Activated CD4-positive, alpha-beta T cell treated with anti-CD3 and anti-CD28 coated beads, Interleukin-2, amount 10 ng/mL, durations not matched to agents 7 days and 5 days (primary cell): Measurements from ENCODE around the gene PRELID1. TPM values are rescaled to one million over a fixed set of nuclear protein-coding genes. Genes with fewer than 3 reads are reported as not detected.
"Not testable (repeated sequence)": the region's sequence is repeated elsewhere in the genome, so short reads cannot be mapped to it uniquely, and the experiment has no call there.

ENCODE experiments used
- CTCF ChIA-PET: fragments of 350-600 bp; sonication (Branson Sonifier 250); formaldehyde crosslinking; loops from one replicate; lab custom pipeline; 2021; ENCODE audit warnings: antibody characterized with exemption; lab: Charles Lee
- POLR2A ChIA-PET: fragments of 350-600 bp; sonication (Branson Sonifier 250); formaldehyde crosslinking; loops from one replicate; lab custom pipeline; 2021; ENCODE audit warnings: antibody characterized with exemption; lab: Charles Lee
- DNase-seq: peaks from one replicate; pipeline ENCODE4 v3.0.0-alpha.2; 2020
- H3K27ac Mint-ChIP-seq: one replicate; pipeline ENCODE4 v1.8.0; 2021; ENCODE audit warnings: mild to moderate bottlenecking, moderate library complexity, mixed read lengths
- H3K27me3 Mint-ChIP-seq: one replicate; pipeline ENCODE4 v1.8.0; 2021; ENCODE audit warnings: mixed read lengths
- H3K36me3 Mint-ChIP-seq: one replicate; pipeline ENCODE4 v1.8.0; 2021; ENCODE audit warnings: low read depth, mixed read lengths
- H3K4me1 Mint-ChIP-seq: one replicate; pipeline ENCODE4 v1.8.0; 2021; ENCODE audit warnings: mixed read lengths
- H3K4me3 Mint-ChIP-seq: one replicate; pipeline ENCODE4 v1.8.0; 2021; ENCODE audit warnings: mild to moderate bottlenecking, moderate library complexity, mixed read lengths
- H3K9me3 Mint-ChIP-seq: one replicate; pipeline ENCODE4 v1.8.0; 2021; ENCODE audit warnings: mixed read lengths
- total RNA-seq, 2 experiments: library from RNA; stranded (reverse); gene quantifications; one replicate each; pipeline ENCODE4 v1.2.3, GENCODE V29; 2021

The PRELID1 gene, protein sequence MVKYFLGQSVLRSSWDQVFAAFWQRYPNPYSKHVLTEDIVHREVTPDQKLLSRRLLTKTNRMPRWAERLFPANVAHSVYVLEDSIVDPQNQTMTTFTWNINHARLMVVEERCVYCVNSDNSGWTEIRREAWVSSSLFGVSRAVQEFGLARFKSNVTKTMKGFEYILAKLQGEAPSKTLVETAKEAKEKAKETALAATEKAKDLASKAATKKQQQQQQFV
- total RNA-seq = 100 to 1,000 TPM; 142 to 152 TPM

DNA sequence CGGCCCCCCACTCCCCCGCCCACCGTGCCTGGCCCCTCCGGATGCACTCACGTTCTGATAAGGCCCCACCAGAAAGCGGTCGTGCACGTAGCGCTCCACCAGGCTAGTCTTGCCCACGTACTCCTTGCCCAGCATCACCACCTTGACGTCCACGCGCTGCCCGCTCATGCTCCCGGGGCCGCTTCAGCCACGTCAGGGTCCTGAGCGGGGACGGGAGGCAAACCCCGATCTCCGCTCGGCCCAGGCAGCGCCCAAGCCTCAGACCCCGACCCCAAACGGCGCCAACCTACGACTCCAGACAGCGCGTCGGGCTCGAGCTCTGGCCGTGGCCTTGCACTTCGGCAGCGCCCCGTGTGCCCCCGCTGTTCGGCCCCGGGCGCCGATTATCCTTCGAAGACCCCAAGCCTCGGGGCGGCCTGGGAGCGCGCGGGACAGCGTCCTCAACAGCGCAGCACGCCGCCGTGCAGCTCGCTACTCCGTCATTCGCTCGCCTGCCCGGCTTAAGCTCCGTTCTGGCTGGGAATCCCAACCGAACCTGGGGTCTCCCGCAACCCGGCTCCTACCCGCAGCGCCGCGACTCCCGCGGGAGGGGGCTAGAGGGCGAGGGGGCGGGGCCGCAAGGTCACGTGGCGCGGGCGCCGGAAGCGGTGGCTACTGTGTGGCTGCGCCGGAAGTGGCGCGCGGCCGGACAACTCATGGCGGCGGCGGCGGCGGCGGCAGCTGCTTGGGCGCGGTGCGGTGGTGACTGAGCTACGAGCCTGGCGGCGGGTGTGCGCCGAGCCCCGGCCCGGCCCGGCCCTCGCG lies at the start of gene PRELID1, which contains the start of gene RAB24:
Gene PRELID1 (plus strand): TSS at position 679 of the 804 bp plus-strand sequence. CDS start 187 bp downstream, outside the sequence.
Gene RAB24 (minus strand): TSS at position 599 of the 804 bp plus-strand sequence. CDS start 431 bp downstream, at position 168.
- Mint-ChIP-seq H3K4me1 (peaks cover 72% of the 10 kb centered on the region), H3K36me3 (peaks cover 62% of the 10 kb centered on the region), H3K9me3 (no peaks in the 10 kb centered on the region), H3K27me3 (no peaks in the 10 kb centered on the region), H3K4me3 (peak within 1 kb of the TSS; percentile 88), H3K27ac (peak within 1 kb of the TSS; percentile 92)
- POLR2A ChIA-PET = interaction anchor here (0.6 kb wide), 1 partner anchor 70 kb away, joined by 4 read pairs; no protein-coding TSS in a partner anchor
- CTCF ChIA-PET = interaction anchor here (0.5 to 2.2 kb wide), 13 partner anchors 9 to 189 kb away, joined by 3 to 9 read pairs (median 4); partner anchors contain the start of gene NSD1
- peak; percentile 87 for DNase-seq

DNA sequence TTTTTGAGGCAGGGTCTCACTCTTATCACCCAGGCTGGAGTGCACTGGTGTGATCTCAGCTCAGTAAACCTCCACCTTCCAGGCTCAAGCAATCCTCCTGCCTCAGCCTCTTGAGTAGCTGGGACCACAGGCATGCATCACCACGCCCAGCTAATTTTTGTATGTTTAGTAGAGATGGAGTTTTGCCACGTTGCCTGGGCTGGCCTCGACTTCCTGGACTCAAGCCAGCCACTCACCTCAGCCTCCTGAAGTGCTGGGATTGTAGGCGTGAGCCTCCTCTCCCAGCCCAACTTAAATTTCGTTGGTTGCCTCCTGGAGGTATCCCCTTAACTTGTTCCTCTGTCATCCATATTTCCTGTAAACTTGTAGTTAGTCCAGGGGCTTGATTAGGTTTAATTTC lies 47.3 kb upstream of the PRELID1 start:
- Mint-ChIP-seq H3K4me1 (peaks cover 15% of the 10 kb centered on the region), H3K4me3 (no peak overlapping the region), H3K27me3 (no peaks in the 10 kb centered on the region), H3K36me3 (peaks cover 53% of the 10 kb centered on the region), H3K9me3 (no peaks in the 10 kb centered on the region), H3K27ac (no peak overlapping the region)
- DNase-seq = no peak
- ChIA-PET CTCF (interaction anchor here (0.6 to 2.2 kb wide), 2 partner anchors 17 to 174 kb away, joined by 5 to 6 read pairs; no protein-coding TSS in a partner anchor), POLR2A (no interaction called here)

DNA sequence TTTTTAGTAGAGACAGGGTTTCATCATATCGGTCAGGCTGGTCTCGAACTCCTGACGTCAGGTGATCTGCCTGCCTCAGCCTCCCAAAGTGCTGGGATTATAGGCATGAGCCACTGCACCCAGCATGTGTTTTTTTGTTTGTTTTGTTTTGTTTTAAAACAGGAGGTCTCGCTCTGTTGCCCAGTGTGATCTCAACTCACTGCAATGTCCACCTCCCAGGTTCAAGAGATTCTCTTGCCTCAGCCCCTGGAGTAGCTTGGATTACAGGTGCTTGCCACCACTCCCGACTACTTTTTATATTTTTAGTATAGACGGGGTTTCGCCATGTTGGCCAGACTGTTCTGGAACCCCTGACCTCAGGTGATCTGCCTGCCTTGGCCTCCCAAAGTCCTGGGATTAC lies 44.9 kb upstream of the PRELID1 start:
- H3K27me3 Mint-ChIP-seq, DNase-seq, CTCF ChIA-PET, H3K9me3 Mint-ChIP-seq, H3K27ac Mint-ChIP-seq, POLR2A ChIA-PET, H3K4me3 Mint-ChIP-seq: not testable (repeated sequence)
- peaks cover 15% of the 10 kb centered on the region for H3K4me1 Mint-ChIP-seq
- H3K36me3 Mint-ChIP-seq = peaks cover 55% of the 10 kb centered on the region

DNA sequence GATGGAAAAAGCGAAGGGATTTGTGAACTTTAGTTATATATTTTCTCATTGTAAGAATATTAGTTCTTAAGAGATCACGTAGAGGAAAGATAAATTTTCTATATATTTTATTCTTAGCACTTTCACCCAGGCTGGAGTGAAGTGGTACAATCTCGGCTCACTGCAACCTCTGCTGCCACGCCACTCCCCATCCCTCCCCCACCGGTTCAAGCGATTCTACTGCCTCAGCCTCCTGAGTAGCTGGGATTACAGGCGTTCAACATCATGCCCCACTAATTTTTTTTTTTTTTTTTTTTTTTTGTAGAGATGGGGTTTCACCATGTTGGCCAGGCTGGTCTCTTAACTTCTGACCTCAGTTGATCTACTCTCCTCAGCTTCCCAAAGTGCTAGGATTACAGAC lies 42.6 kb upstream of the PRELID1 start:
- Mint-ChIP-seq H3K9me3 (no peaks in the 10 kb centered on the region), H3K27ac (no peak overlapping the region), H3K36me3 (peaks cover 50% of the 10 kb centered on the region), H3K4me1 (peaks cover 9% of the 10 kb centered on the region), H3K4me3 (no peak overlapping the region), H3K27me3 (no peaks in the 10 kb centered on the region)
- no peak for DNase-seq
- CTCF ChIA-PET = interaction anchor here (0.6 kb wide), 1 partner anchor 141 kb away, joined by 3 read pairs; no protein-coding TSS in a partner anchor
- POLR2A ChIA-PET = interaction anchor here (0.6 kb wide), 1 partner anchor 16 kb away, joined by 3 read pairs; no protein-coding TSS in a partner anchor

DNA sequence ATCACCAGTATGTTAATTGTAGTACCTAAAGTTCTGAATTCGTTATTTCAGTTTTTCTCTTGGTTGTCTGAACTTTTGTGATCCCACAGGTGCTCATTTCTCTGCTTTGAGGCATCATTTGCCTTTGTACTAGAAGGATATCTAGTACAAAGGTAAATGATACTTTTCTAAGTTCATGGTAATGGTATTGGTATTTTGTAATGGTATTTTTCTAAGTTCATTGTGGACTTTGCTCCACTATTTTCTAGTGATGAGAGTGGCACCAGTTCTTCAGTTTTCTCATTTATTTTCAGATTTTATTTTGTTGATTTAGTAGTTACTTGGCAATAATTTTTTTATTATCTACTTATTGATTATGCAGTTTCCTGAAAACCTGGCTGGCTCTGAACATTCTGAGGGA lies 42.1 kb upstream of the PRELID1 start:
- CTCF ChIA-PET = no interaction called here

DNA sequence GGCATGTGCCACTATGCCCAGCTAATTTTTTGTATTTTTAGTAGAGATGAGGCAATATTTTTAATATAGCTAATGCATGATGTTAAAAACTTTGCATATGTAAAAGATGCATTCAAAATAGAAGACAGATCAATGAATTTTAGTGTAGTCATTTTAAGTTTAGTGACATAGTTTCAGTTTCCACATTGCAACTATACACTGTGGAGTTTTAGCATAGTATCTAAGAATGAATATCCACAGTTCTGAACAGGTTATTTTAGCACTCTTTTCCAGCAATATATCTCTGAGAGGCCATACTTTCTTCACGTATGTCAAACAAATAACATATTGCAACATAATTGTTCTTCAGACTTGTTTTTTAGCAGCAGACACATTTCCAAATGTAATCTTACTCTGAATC lies 39.4 kb upstream of the PRELID1 start:
- ChIA-PET CTCF (interaction anchor here (1.2 to 1.4 kb wide), 2 partner anchors 98 to 150 kb away, joined by 3 to 4 read pairs; no protein-coding TSS in a partner anchor), POLR2A (no interaction called here)
- H3K36me3 Mint-ChIP-seq = peaks cover 41% of the 10 kb centered on the region
- H3K4me1 Mint-ChIP-seq = peaks cover 4% of the 10 kb centered on the region
- no peaks in the 10 kb centered on the region for H3K27me3 Mint-ChIP-seq
- no peak for DNase-seq
- no peak overlapping the region for H3K27ac Mint-ChIP-seq
- H3K9me3 Mint-ChIP-seq = no peaks in the 10 kb centered on the region
- H3K4me3 Mint-ChIP-seq = no peak overlapping the region

More for the DNA sequence above, 42.1 kb upstream of the PRELID1 start:
- H3K27ac Mint-ChIP-seq = no peak overlapping the region
- H3K4me3 Mint-ChIP-seq = no peak overlapping the region
- POLR2A ChIA-PET = interaction anchor here (0.6 kb wide), 1 partner anchor 15 kb away, joined by 3 read pairs; no protein-coding TSS in a partner anchor
- no peaks in the 10 kb centered on the region for H3K9me3 Mint-ChIP-seq
- peaks cover 52% of the 10 kb centered on the region for H3K36me3 Mint-ChIP-seq
- no peak for DNase-seq
- no peaks in the 10 kb centered on the region for H3K27me3 Mint-ChIP-seq
- H3K4me1 Mint-ChIP-seq = peaks cover 6% of the 10 kb centered on the region

DNA sequence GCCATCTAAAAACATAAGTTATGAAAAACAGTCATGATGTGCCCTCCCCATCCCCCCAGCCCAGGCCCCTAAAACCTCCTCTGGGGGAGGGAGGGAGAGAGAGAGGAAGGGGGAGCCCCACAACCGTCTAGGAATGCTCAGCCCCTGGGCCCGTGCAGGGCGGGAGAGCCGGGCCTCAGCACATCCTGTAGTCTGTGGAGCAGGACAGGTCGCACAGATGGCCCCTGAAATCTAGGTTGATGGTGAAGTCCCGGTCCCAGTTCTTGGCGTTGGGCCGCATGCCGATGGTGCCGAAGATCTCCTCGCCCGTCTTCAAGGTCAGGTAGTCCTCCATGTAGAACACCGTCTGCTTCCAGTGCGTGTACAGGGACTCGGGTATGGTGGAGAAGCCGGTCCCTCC lies 38.2 kb upstream of the PRELID1 start:
- POLR2A ChIA-PET = no interaction called here
- Mint-ChIP-seq H3K36me3 (peaks cover 46% of the 10 kb centered on the region), H3K27ac (no peak overlapping the region), H3K9me3 (no peaks in the 10 kb centered on the region), H3K27me3 (no peaks in the 10 kb centered on the region), H3K4me3 (no peak overlapping the region), H3K4me1 (peaks cover 4% of the 10 kb centered on the region)
- CTCF ChIA-PET = no interaction called here
- no peak for DNase-seq

DNA sequence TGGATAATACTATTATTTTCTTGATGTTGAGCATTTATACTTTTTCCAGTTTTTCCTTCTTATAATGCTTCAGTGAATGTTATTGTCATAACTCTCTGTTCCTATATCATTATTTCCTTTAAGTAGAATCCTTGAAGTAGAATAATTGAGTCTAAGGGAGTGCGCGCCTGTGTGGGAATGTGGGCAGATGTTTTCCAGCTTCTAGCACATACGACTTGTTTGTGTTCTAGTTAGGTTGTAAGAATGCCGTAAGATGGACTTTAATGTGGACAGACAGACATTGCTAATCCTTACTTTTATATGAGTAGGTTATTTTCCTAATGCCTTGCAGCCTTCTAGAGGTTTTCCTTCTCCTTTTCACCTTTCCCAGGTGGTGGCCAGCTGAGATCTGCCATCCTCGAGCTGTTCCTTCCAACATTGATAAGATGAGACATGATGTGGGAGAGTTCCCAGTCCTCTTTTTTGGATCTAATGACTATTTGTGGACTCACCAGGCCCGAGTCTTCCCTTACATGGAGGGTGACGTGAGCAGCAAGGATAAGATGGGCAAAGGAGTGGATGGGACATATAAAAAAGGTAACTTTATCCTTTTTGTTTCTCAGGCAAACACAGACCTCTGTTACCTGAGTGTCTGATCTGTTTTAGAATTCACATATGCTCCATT lies 34.2 kb upstream of the PRELID1 start:
- Mint-ChIP-seq H3K36me3 (peaks cover 45% of the 10 kb centered on the region), H3K27me3 (no peaks in the 10 kb centered on the region), H3K4me1 (peaks cover 2% of the 10 kb centered on the region), H3K27ac (no peak overlapping the region), H3K9me3 (no peaks in the 10 kb centered on the region), H3K4me3 (no peak overlapping the region)
- DNase-seq = no peak
- ChIA-PET CTCF (no interaction called here), POLR2A (no interaction called here)

DNA sequence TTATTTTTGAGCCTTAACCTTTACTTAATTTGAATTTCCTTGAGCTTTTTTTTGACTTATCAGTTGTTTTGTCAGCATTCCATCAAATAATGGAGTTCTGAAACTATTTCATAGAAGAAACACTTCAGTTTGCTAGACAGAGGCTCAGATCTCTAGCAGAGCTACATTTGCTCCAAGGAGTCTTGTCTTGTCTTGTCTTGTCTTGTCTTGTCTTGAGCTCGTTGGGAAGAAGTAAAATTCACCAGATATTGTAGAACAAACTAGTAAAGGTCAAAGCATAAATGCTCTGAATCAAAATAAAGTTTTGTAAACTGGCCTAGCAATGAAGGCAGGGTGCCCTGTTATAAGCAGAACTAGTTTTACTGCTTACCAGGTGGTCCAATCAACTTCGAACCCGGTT lies 33.6 kb upstream of the PRELID1 start:
- ChIA-PET POLR2A (interaction anchor here (0.6 kb wide), 1 partner anchor 52 kb away, joined by 3 read pairs; no protein-coding TSS in a partner anchor), CTCF (interaction anchor here (1.2 to 1.4 kb wide), 3 partner anchors 9 to 40 kb away, joined by 3 to 7 read pairs (median 5); no protein-coding TSS in a partner anchor)
- Mint-ChIP-seq H3K4me1 (peaks cover under 1% of the 10 kb centered on the region), H3K27ac (no peak overlapping the region), H3K9me3 (no peaks in the 10 kb centered on the region), H3K27me3 (no peaks in the 10 kb centered on the region), H3K4me3 (no peak overlapping the region), H3K36me3 (peaks cover 48% of the 10 kb centered on the region)
- no peak for DNase-seq

DNA sequence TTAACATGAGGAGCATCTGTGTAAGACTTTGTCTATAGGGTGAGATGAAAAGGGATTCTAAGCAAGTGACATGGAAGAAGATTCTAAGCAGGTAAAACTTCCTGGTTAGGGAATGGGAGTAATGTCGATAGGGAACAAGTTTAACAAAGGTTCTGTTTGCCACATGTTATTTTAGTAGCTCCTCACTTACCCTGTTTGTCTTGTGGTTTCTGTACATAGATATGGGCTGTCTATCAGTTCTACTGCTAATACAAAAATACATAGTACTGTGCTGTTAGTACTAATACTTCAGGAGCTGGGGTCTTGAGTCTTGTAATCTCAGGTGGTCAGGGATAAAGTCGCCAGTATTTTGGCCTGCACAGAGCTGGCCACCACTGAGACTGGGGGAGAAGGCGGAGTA lies 32.9 kb upstream of the PRELID1 start:
- Mint-ChIP-seq H3K9me3 (no peaks in the 10 kb centered on the region), H3K27me3 (no peaks in the 10 kb centered on the region), H3K4me3 (no peak overlapping the region), H3K36me3 (peaks cover 47% of the 10 kb centered on the region), H3K4me1 (peaks cover 1% of the 10 kb centered on the region), H3K27ac (no peak overlapping the region)
- CTCF ChIA-PET = interaction anchor here (0.6 to 1.4 kb wide), 4 partner anchors 9 to 123 kb away, joined by 3 to 7 read pairs (median 4); no protein-coding TSS in a partner anchor
- no peak for DNase-seq
- POLR2A ChIA-PET = interaction anchor here (0.6 kb wide), 1 partner anchor 51 kb away, joined by 3 read pairs; no protein-coding TSS in a partner anchor

DNA sequence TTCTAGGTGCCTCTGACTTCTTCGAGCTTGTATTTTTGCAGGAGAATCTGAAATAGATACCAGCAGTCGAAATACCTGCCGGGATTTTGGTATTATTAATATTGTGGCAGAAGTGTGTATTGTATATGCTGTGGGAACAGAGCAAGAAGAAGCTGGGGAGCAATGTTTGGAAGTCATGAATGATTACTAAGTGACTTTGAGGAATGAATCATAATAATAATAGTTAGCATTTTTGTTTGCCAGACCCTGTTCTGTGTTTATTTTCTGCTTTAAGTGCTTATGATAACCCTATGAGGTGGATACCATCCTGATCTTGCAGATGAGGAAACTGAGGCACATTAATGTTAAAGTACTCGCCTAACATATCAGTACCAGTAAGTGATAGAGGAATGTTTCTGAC lies 32.5 kb upstream of the PRELID1 start:
- no peak overlapping the region for H3K27ac Mint-ChIP-seq
- no peaks in the 10 kb centered on the region for H3K27me3 Mint-ChIP-seq
- ChIA-PET POLR2A (no interaction called here), CTCF (interaction anchor here (0.5 to 1.4 kb wide), 5 partner anchors 8 to 1729 kb away, joined by 3 to 7 read pairs (median 3); no protein-coding TSS in a partner anchor)
- peaks cover 1% of the 10 kb centered on the region for H3K4me1 Mint-ChIP-seq
- peaks cover 45% of the 10 kb centered on the region for H3K36me3 Mint-ChIP-seq
- no peak overlapping the region for H3K4me3 Mint-ChIP-seq
- H3K9me3 Mint-ChIP-seq = no peaks in the 10 kb centered on the region
- no peak for DNase-seq

DNA sequence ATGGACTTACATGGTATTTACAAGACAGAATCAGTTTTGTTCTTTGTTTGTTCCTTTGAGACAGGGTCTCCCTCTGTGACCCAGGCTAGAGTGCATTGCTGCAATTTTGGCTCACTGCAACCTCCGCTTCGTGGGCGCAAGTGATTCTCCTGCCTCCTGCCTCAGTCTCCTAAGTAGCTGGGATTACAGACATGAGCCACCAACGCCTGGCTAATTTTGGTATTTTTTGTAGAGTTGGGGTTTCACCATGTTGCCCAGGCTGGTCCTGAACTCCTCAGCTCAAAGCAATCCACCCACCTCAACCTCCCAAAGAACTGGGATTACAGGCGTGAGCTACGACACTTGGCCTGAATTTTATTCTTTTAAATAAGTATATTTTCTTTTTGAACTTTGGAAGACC lies 27.7 kb upstream of the PRELID1 start:
- Mint-ChIP-seq H3K4me3 (no peak overlapping the region), H3K27ac (no peak overlapping the region), H3K4me1 (peaks cover 18% of the 10 kb centered on the region), H3K27me3 (no peaks in the 10 kb centered on the region), H3K36me3 (peaks cover 55% of the 10 kb centered on the region), H3K9me3 (no peaks in the 10 kb centered on the region)
- POLR2A ChIA-PET = no interaction called here
- no peak for DNase-seq
- CTCF ChIA-PET = interaction anchor here (0.7 to 0.8 kb wide), 2 partner anchors 115 to 909 kb away, joined by 3 to 5 read pairs; no protein-coding TSS in a partner anchor
